ENCODE measurements around the gene SFTPA1.
"Not testable (repeated sequence)": the region's sequence is repeated elsewhere in the genome, so short reads cannot be mapped to it uniquely, and the experiment has no call there.

The SFTPA1 gene

DNA sequence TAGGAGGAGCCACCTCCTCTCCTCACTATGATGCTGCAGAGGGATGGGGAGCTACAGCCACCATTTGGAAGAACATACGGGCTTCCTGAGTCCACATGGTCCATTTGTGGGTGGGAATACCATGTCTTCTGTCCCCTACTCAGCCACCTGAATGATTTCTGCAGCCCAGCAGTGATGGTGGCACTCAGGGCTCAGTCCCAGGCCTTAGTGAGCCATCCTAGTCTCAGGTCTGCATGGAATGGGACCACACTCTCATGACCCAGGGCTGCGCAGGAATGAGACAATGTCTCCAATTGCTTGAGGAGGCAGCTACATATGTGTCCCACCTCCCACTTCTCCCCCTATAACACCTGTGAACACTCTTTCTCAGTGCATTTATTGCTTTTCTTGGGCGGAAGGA lies 4.8 kb downstream of the SFTPA1 start:
- Histone ChIP-seq H3K9me3 (replicated peaks; ENCODE audit: insufficient read depth, low read length) (no peaks in the 10 kb centered on the region), H3K4me2 (ENCODE audit: low read depth, low read length) (no peak overlapping the region), H3K36me3 (replicated peaks; ENCODE audit: insufficient read depth, low read length) (no peaks in the 10 kb centered on the region), H3K4me3 (ENCODE audit: low read length) (no peak overlapping the region), H3K9ac (ENCODE audit: low read length) (no peak overlapping the region), H3F3A (ENCODE audit: insufficient read depth, low read length) (no peaks in the 10 kb centered on the region), H3K9me2 (replicated peaks; ENCODE audit: insufficient read depth, low read length) (no peaks in the 10 kb centered on the region), H4K20me1 (ENCODE audit: insufficient read depth, low read length) (no peaks in the 10 kb centered on the region), H3K79me2 (ENCODE audit: low read length) (no peaks in the 10 kb centered on the region), H3K4me1 (ENCODE audit: low read length) (no peaks in the 10 kb centered on the region), H3K27me3 (replicated peaks; ENCODE audit: insufficient read depth, low read length) (no peaks in the 10 kb centered on the region), H3K27ac (ENCODE audit: low read length) (no peak overlapping the region), H2AFZ (ENCODE audit: low read length) (no peak overlapping the region)
- TF ChIP-seq EZH2 (optimal IDR thresholded peaks at IDR 0.05; ENCODE audit: low read depth, low read length) (no peak), EZH2phosphoT487 (IDR thresholded peaks at IDR 0.05; ENCODE audit: low read length) (no peak)
- TF ChIP-seq, protein P1, sequence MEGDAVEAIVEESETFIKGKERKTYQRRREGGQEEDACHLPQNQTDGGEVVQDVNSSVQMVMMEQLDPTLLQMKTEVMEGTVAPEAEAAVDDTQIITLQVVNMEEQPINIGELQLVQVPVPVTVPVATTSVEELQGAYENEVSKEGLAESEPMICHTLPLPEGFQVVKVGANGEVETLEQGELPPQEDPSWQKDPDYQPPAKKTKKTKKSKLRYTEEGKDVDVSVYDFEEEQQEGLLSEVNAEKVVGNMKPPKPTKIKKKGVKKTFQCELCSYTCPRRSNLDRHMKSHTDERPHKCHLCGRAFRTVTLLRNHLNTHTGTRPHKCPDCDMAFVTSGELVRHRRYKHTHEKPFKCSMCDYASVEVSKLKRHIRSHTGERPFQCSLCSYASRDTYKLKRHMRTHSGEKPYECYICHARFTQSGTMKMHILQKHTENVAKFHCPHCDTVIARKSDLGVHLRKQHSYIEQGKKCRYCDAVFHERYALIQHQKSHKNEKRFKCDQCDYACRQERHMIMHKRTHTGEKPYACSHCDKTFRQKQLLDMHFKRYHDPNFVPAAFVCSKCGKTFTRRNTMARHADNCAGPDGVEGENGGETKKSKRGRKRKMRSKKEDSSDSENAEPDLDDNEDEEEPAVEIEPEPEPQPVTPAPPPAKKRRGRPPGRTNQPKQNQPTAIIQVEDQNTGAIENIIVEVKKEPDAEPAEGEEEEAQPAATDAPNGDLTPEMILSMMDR (IDR thresholded peaks at IDR 0.05; ENCODE audit: low read length) = no peak
- DNase-seq = no peak

- no peaks in the 10 kb centered on the region for H3K27me3 ChIP-seq (replicated peaks; ENCODE audit: insufficient read depth, low read length)
- H3K4me3 ChIP-seq (ENCODE audit: low read length) = no peak overlapping the region
- no peak overlapping the region for H3K9ac ChIP-seq (ENCODE audit: low read length)
- no peaks in the 10 kb centered on the region for H3F3A ChIP-seq (ENCODE audit: insufficient read depth, low read length)
- H4K20me1 ChIP-seq (ENCODE audit: insufficient read depth, low read length) = no peaks in the 10 kb centered on the region
- no peaks in the 10 kb centered on the region for H3K4me1 ChIP-seq (ENCODE audit: low read length)
- no peak overlapping the region for H3K27ac ChIP-seq (ENCODE audit: low read length)
- no peak overlapping the region for H3K4me2 ChIP-seq (ENCODE audit: low read depth, low read length)
- H3K79me2 ChIP-seq (ENCODE audit: low read length) = no peaks in the 10 kb centered on the region
- TF ChIP-seq EZH2phosphoT487 (IDR thresholded peaks at IDR 0.05; ENCODE audit: low read length) (no peak), EZH2 (optimal IDR thresholded peaks at IDR 0.05; ENCODE audit: low read depth, low read length) (no peak)
- TF ChIP-seq, protein P1 (IDR thresholded peaks at IDR 0.05; ENCODE audit: low read length) = no peak
- no peaks in the 10 kb centered on the region for H3K9me2 ChIP-seq (replicated peaks; ENCODE audit: insufficient read depth, low read length)
- DNase-seq = no peak
- no peak overlapping the region for H2AFZ ChIP-seq (ENCODE audit: low read length)
- H3K36me3 ChIP-seq (replicated peaks; ENCODE audit: insufficient read depth, low read length) = no peaks in the 10 kb centered on the region
- no peaks in the 10 kb centered on the region for H3K9me3 ChIP-seq (replicated peaks; ENCODE audit: insufficient read depth, low read length)
Measured at GRCh38 chr10:79616164-79616563, 5.4 kb downstream of the SFTPA1 start.

DNA sequence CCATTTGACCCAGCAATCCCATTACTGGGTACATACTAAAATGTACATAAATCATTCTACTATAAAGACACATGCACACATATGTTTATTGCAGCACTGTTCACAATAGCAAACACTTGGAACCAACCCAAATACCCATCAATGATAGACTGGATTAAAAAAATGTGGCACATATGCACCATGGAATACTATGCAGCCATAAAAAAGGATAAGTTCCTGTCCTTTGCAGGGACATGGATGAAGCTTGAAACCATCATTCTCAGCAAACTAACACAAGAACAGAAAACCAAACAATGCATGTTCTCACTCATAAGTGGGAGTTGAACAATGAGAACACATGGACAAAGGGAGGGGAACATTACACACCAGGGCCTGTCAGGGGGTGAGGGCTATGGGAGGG lies 12.9 kb downstream of the SFTPA1 start:
- H3F3A ChIP-seq (ENCODE audit: insufficient read depth, low read length); H3K9me3 ChIP-seq (replicated peaks; ENCODE audit: insufficient read depth, low read length); H3K4me3 ChIP-seq (ENCODE audit: low read length); H3K36me3 ChIP-seq (replicated peaks; ENCODE audit: insufficient read depth, low read length); H3K79me2 ChIP-seq (ENCODE audit: low read length); H3K4me2 ChIP-seq (ENCODE audit: low read depth, low read length); H3K4me1 ChIP-seq (ENCODE audit: low read length); H2AFZ ChIP-seq (ENCODE audit: low read length); H3K27me3 ChIP-seq (replicated peaks; ENCODE audit: insufficient read depth, low read length); H3K27ac ChIP-seq (ENCODE audit: low read length); H4K20me1 ChIP-seq (ENCODE audit: insufficient read depth, low read length); H3K9me2 ChIP-seq (replicated peaks; ENCODE audit: insufficient read depth, low read length); DNase-seq; H3K9ac ChIP-seq (ENCODE audit: low read length): not testable (repeated sequence)

DNA sequence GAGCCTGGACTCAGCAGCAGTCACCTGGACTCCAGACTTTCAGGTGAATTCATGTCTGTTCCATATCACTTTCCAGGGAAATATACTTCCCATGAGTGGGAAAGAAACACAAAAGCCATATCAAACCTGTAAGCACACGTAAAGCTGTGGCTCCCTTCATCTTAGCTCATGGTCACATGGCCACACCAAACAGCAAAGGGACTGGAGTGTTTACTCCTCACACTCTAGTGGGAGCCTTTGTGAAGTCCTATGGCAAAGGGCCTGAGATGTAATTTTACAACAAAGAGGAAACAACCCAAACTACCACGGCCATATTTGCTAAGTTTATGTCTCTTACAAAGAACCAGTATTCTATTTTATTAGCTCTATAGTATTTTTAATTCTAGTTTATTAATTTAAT lies 16.3 kb downstream of the SFTPA1 start:
- H3K79me2 ChIP-seq (ENCODE audit: low read length) = no peaks in the 10 kb centered on the region
- TF ChIP-seq EZH2 (optimal IDR thresholded peaks at IDR 0.05; ENCODE audit: low read depth, low read length) (no peak), EZH2phosphoT487 (IDR thresholded peaks at IDR 0.05; ENCODE audit: low read length) (no peak)
- TF ChIP-seq, protein P1 (IDR thresholded peaks at IDR 0.05; ENCODE audit: low read length) = no peak
- DNase-seq = no peak
- no peaks in the 10 kb centered on the region for H3K9me2 ChIP-seq (replicated peaks; ENCODE audit: insufficient read depth, low read length)
- no peak overlapping the region for H3K4me3 ChIP-seq (ENCODE audit: low read length)
- no peaks in the 10 kb centered on the region for H4K20me1 ChIP-seq (ENCODE audit: insufficient read depth, low read length)
- H3K4me1 ChIP-seq (ENCODE audit: low read length) = no peaks in the 10 kb centered on the region
- H3K27ac ChIP-seq (ENCODE audit: low read length) = no peak overlapping the region
- H3F3A ChIP-seq (ENCODE audit: insufficient read depth, low read length) = no peaks in the 10 kb centered on the region
- no peak overlapping the region for H3K9ac ChIP-seq (ENCODE audit: low read length)
- no peaks in the 10 kb centered on the region for H3K36me3 ChIP-seq (replicated peaks; ENCODE audit: insufficient read depth, low read length)
- H3K4me2 ChIP-seq (ENCODE audit: low read depth, low read length) = no peak overlapping the region
- H3K27me3 ChIP-seq (replicated peaks; ENCODE audit: insufficient read depth, low read length) = no peaks in the 10 kb centered on the region
- no peaks in the 10 kb centered on the region for H3K9me3 ChIP-seq (replicated peaks; ENCODE audit: insufficient read depth, low read length)
- no peak overlapping the region for H2AFZ ChIP-seq (ENCODE audit: low read length)
